ENCODE results near the gene DLG1.
"Not testable (repeated sequence)": the region's sequence is repeated elsewhere in the genome, so short reads cannot be mapped to it uniquely, and the experiment has no call there.

Gene DLG1

DNA sequence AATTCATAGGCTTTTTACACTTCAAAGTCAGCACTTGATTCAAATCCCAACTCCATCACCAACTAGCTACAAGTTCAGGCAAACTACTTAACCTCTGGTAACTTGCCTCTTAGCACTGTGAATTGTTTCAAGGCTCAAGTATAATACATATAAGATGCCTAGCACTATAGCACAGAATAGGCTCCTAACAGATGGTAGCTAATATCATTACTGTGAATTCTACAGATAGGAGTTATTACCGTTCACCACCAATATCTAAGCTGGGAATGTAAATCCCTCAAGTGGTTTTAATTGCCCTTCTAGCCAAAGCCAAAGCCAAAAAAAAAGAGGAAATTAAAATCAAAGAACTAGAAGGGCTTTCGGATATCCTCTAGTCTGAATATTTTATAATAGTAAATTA is 15.4 kb downstream of the DLG1 start:
- no peak for DNase-seq

DNA sequence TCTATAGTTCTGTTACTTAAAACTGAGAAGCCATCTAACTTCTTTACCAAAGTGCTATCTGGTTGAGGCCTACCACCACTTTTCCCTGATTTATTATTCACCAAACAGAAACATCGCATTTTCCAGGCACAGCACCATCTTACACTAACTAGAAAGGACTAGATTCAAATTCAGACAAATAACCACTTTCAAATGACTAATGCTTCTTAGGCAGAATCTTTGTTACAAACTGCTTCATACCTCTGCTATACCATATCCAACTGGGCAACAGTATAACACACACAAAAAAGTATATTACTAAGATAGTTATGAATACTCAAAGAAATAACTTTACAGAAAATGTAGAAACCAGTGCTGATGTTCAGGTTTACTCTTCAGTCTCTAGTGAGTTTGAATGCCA is 16.6 kb downstream of the DLG1 start:
- no peak for DNase-seq

DNA sequence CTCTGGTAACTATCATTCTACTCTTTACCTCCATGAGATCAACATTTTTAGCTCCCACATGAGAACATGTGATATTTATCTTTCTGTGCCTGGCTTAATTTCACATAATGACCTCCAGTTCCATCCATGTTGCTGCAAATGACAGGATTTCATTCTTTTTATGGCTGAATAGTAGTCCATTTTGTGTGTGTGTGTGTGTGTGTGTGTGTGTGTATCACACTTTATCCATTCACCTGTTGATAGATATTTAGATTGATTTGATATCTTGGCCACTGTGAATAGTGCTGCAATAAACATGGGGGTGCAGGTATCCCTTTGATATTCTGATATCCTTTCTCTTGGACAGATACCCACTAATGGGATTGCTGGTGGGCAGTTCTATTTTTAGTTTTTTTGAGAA is 18.3 kb downstream of the DLG1 start:
- DNase-seq = no peak

- no peak for DNase-seq
Measured at GRCh38 chr3:197278933-197279332, 19.5 kb downstream of the DLG1 start.

DNA sequence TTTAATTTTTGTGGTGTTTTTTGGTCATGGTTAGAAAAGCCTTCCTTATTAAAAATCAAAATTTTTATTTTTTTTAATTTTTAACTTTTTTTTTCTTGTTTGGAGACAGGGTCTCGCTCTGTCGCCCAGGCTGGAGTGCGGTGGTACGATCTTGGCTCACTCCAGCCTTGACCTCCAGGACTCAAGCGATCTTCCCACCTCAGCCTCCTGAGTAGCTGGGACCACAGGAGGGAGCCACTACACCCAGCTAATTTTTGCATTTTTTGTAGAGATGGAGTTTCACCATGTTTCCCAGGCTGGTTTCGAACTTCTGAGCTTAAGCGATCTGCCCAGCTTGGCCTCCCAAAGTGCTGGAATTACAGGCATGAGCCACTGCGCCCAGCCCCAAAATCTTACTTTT is 21.6 kb downstream of the DLG1 start:
- DNase-seq = not testable (repeated sequence)

- no peak for DNase-seq
Measured at GRCh38 chr3:197270558-197271317, 27.7 kb downstream of the DLG1 start.

- DNase-seq = no peak
Measured at GRCh38 chr3:197269024-197269423, 29.4 kb downstream of the DLG1 start.

- no peak for DNase-seq
Measured at GRCh38 chr3:197268294-197268693, 30.1 kb downstream of the DLG1 start.

- DNase-seq = no peak
Measured at GRCh38 chr3:197266331-197266730, 32.1 kb downstream of the DLG1 start.

DNA sequence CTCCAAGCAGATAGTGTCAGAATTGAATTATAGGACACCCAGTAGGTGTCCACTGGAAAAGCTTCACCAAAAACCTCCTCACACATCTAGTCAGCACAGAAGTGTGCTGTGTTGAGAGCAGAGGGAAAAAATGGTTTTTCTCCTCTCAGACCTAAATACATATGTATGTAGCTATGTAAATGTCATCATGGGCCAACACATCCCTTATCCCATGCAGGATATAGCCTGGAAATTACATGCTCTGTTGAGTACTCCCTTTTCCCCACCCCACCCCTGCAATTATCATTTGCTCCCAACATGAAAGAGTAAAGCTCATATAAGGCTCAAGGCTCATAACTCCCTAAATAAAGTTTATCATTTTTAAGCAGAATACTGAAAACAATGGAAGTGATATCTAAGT is 35.7 kb downstream of the DLG1 start:
- no peak for DNase-seq

- DNase-seq = no peak
Measured at GRCh38 chr3:197261164-197261509, 37.3 kb downstream of the DLG1 start.

DNA sequence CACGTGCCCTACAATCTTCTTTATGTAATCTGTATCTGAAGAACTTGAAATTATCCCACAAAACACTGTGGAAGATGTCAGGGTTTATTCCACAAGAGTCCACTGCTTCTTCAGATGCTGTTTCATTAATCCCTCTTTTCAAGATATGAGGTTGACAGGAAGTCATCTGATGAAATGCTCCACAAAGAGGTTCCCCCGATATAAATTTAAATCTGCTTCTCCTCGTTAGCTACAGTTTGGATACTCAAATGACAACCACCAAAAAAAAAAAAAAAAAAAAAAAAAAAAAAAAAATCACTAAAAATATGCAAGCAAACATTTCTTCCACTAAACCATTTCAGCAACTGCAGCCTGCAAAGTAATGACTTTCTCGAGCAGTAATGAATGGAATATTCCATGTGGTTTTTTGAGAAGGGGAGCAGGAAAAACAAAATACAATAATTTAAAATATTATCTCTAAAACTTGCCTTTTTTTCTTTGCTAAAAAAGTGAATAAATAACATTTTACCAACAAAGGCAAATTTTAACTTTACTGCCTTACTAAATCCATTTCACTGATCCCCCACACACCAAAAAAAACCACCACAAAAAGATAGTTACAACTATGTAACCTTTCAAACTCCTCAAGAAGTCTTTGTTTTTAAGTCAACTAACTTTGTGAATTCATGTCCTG is 37.8 kb downstream of the DLG1 start:
- DNase-seq = no peak

DNA sequence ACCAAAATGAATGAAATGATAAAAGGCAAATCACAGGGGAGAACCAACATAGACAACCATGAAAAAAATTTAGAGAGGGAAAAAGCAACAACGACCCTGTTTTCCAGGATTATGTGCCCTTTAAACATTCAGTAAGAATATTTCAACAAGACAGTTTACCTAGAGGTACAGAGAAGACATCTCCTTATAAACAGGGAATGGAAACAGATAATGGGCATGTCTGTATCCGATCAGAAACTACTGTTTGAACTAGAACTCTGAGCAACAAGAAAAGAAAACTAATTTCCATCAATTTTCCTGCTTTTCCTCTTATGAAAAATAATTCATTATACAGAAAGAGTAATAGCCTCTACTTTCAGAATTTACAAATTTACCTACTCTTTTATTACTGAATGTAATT is 39.3 kb downstream of the DLG1 start:
- no peak for DNase-seq

- DNase-seq = no peak
Measured at GRCh38 chr3:197258168-197258755, 40.1 kb downstream of the DLG1 start.

GRCh38 chr3:197257711-197258110 is 40.7 kb downstream of the DLG1 start:
- DNase-seq = no peak

DNA sequence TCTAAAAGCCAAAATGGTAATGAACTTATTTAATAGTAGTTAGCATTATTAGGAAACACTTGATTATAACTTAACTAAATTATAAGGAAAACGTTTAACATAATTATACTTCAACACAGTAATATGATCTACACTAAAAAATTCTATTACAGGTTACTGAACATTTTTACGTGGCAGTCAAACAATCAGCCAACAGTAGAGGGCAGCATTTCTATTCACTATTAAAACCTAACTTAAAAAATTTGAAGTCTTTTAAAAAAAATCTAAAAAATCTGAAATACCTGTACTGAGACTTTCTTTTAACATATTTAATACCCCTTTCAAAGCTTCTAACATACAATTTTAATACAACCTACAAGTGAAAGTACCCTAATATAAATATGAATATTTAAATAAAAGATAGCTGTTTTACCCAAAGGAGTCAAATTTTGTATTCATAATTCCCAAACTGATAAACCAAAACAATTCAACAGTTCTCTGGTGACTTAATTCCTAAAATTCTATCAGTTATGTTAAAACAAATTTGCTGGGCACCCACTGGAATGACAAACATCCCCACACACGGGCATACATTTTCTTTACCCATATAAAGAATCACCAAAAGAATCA is 41.5 kb downstream of the DLG1 start:
- DNase-seq = peak; percentile 57

DNA sequence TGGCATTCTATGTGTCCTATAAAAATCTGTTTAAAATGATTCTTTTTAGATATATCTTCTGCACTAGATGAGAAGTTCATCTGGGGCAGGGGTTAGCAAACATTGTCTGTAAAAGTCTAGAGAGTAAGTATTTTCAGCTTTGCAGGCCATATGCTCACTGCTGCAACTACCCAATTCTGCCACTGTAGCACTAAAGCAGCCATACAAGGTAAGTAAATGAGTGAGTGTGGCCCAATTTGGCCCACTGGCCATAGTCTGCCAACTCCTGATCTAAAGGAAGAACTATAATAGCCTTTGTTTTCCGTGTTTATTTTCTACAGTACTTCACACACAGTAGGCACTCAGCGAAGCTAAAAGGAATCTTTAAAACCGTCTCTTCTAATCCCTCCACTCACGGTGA is 42.3 kb downstream of the DLG1 start:
- DNase-seq = no peak

DNA sequence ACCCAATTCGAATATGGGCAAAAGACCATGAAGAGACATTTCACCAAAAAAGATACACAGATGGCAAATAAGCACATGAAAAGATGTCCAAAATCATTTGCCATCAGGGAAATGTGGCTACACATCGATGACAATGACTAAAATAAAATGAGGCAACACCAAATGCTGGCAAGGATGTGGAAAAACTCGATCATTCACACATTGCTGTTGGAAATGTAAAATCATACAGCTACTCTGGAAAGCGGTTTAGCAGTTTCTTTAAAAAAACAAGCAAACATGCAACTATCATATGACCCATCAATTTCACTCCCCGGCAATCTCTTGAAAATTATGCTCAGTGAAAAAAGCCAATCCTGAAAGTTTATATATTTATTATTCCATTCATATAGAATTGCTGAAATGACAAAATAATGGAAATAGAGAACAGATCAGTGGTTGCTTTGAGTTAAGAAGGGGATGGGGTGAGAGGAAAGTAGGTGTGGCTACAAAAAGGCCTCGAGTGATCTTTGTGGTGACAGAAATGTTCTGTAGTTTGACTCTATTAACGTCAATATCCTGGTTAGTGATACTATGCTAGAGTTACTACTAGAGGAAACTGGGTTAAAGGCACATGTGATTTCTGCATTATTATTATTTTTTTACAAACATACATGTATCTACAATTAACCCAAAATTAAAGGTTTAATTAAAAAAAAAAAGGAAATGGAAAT is 45.0 kb downstream of the DLG1 start:
- DNase-seq = peak; percentile 4

- no peak for DNase-seq
Measured at GRCh38 chr3:197249542-197249941, 48.9 kb downstream of the DLG1 start.

DNA sequence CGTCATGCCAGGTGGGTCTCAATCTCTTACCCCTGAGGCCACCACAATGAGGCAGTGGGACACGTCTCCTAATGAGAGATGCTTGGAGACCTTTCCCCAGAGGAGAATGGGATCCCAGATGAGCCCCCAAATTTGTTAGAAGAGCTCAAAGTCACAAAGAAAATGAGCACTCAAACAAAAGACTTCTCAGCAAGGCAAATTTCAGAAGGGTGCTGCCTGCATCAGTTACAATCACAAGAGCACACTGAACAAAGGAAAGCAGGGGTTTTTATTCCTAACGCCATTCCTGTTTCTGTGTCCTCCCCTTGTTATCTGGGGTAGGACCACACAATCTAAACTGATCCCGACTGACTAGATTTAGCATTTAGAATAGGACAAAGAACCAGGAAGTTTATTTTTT is 50.1 kb downstream of the DLG1 start:
- DNase-seq = no peak

DNA sequence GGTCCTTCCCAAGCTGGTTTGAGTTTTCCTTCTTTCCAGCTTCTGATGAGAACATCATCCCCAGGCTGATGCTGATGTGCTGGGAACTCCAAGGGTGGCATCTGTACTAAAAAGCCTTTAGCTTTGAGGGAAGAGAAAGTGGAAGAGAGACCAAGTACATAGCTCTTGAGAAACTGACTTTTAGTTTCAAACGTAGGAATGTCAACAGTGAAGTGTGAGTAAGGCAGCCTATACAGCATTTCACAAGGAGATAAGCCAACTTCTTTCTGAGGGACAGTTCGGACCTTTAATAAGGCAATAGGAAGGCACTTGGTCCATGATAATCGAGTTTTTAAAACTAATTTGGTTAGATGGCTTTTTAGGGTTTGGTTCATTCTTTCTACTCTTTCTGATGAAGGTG is 53.7 kb downstream of the DLG1 start:
- no peak for DNase-seq

- no peak for DNase-seq
Measured at GRCh38 chr3:197242784-197243432, 55.5 kb downstream of the DLG1 start.

DNA sequence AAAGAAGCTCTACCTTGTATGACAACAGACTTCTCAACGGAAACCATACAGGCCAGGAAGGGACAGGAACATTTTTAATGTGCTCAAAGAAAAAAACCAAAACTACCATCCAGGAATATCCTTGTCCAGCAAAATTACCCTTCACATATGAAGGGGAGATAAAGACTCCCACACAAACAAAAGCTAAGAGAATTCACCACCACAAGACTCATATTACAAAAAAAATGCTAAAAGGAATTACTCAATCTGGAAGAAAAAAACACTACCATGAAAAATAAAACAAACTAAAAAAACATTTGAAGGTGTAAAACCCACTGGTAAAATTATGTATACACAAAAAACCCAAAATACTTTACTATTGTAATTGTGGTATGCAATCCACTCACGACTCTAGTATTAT is 57.2 kb downstream of the DLG1 start:
- DNase-seq = no peak
